ENCODE results near the gene SEZ6L. TPM values are rescaled to one million over a fixed set of nuclear protein-coding genes. Genes with fewer than 3 reads are reported as not detected.

The SEZ6L gene
- total RNA-seq, 1 donor from 2014 or later = 1.7 TPM

- DNase-seq (ENCODE audit: low read depth, low spot score) = no peak
- Mint-ChIP-seq H3K36me3 (ENCODE audit: low read depth) (no peaks in the 10 kb centered on the region), H3K4me3 (peak overlapping the region; percentile 82), H3K4me1 (peaks cover 5% of the 10 kb centered on the region), H3K27me3 (ENCODE audit: low read depth) (peaks cover 91% of the 10 kb centered on the region), H3K27ac (ENCODE audit: unreplicated experiment) (no peak overlapping the region), H3K9me3 (no peaks in the 10 kb centered on the region)
- no peak for TF ChIP-seq CTCF (conservative IDR thresholded peaks at IDR 0.05)
Measured at GRCh38 chr22:26168330-26168851, 871 bp upstream of the SEZ6L start.

- peak overlapping the region; percentile 82 for H3K4me3 Mint-ChIP-seq
- H3K9me3 Mint-ChIP-seq = no peaks in the 10 kb centered on the region
- H3K27ac Mint-ChIP-seq (ENCODE audit: unreplicated experiment) = no peak overlapping the region
- no peaks in the 10 kb centered on the region for H3K36me3 Mint-ChIP-seq (ENCODE audit: low read depth)
- peaks cover 93% of the 10 kb centered on the region for H3K27me3 Mint-ChIP-seq (ENCODE audit: low read depth)
- TF ChIP-seq CTCF (conservative IDR thresholded peaks at IDR 0.05) = no peak
- peaks cover 5% of the 10 kb centered on the region for H3K4me1 Mint-ChIP-seq
- no peak for DNase-seq (ENCODE audit: low read depth, low spot score)
Measured at GRCh38 chr22:26168939-26169314, 335 bp upstream of the SEZ6L start.

- H3K27me3 Mint-ChIP-seq (ENCODE audit: low read depth) = peaks cover 93% of the 10 kb centered on the region
- H3K4me1 Mint-ChIP-seq = peaks cover 5% of the 10 kb centered on the region
- no peak overlapping the region for H3K27ac Mint-ChIP-seq (ENCODE audit: unreplicated experiment)
- DNase-seq (ENCODE audit: low read depth, low spot score) = no peak
- H3K9me3 Mint-ChIP-seq = no peaks in the 10 kb centered on the region
- H3K36me3 Mint-ChIP-seq (ENCODE audit: low read depth) = no peaks in the 10 kb centered on the region
- peak overlapping the region; percentile 70 for H3K4me3 Mint-ChIP-seq
- no peak for TF ChIP-seq CTCF (conservative IDR thresholded peaks at IDR 0.05)
Measured at GRCh38 chr22:26170112-26170492, 840 bp downstream of the SEZ6L start.

GRCh38 chr22:26170795-26171580 is 1.7 kb downstream of the SEZ6L start:
- Mint-ChIP-seq H3K4me1 (peaks cover 5% of the 10 kb centered on the region), H3K4me3 (peak overlapping the region; percentile 70), H3K36me3 (ENCODE audit: low read depth) (no peaks in the 10 kb centered on the region), H3K27me3 (ENCODE audit: low read depth) (peaks cover 91% of the 10 kb centered on the region), H3K9me3 (no peaks in the 10 kb centered on the region), H3K27ac (ENCODE audit: unreplicated experiment) (no peak overlapping the region)
- peak; percentile 28 for TF ChIP-seq CTCF (conservative IDR thresholded peaks at IDR 0.05)
- peak; percentile 30 for DNase-seq (ENCODE audit: low read depth, low spot score)

- DNase-seq (ENCODE audit: low read depth, low spot score) = peak; percentile 59
- Mint-ChIP-seq H3K27me3 (ENCODE audit: low read depth) (peaks cover 86% of the 10 kb centered on the region), H3K4me1 (peaks cover 5% of the 10 kb centered on the region), H3K27ac (ENCODE audit: unreplicated experiment) (no peak overlapping the region), H3K4me3 (peak overlapping the region; percentile 58), H3K9me3 (no peaks in the 10 kb centered on the region), H3K36me3 (ENCODE audit: low read depth) (no peaks in the 10 kb centered on the region)
- TF ChIP-seq CTCF (conservative IDR thresholded peaks at IDR 0.05) = peak; percentile 78
Measured at GRCh38 chr22:26172389-26172990, 3.2 kb downstream of the SEZ6L start.

Measured in neural crest cell (in vitro differentiated cells).